Choroid plexus epithelial cell (primary cell): ENCODE measurements around the gene COL4A2.
"Not testable (repeated sequence)": the region's sequence is repeated elsewhere in the genome, so short reads cannot be mapped to it uniquely, and the experiment has no call there.

Experiments used
- DNase-seq: peaks from one replicate; pipeline ENCODE4 v3.0.0-alpha.2; 2010; ENCODE audit warnings: low read depth
- H3K4me3 ChIP-seq: 2 replicates; pipeline ENCODE4 v1.5.1; 2011; ENCODE audit warnings: low read depth, mild to moderate bottlenecking, control low read depth, low read length, moderate library complexity
- CTCF ChIP-seq: conservative IDR thresholded peaks from 2 replicates; pipeline ENCODE4 v1.5.1; 2011; ENCODE audit warnings: low read depth, mild to moderate bottlenecking, control low read depth, inconsistent platforms, low read length, moderate library complexity

Gene COL4A2

GRCh38 chr13:110529522-110530311 lies 222.6 kb downstream of the COL4A2 start:
- no peak overlapping the region for H3K4me3 ChIP-seq
- no peak for TF ChIP-seq CTCF
- no peak for DNase-seq

DNA sequence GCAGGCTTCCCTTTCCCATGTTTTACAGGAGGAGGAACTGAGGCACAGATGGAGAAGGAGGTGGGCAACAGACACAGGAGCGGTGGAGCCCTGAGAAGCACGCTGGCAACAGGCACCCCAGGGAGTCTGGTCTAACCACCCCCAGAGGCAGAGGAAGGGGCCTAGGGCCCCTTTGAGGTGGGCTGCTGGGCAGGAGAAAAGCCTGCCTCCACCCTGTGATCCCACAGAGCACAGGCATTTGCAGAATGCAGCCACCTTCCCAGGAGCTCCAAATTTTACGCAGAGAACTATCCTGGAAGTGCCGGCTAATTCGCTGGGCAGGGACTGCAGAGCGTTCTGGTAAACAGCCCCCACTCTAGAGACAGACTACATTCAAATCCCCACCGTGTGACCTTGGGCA lies 224.0 kb downstream of the COL4A2 start:
- no peak for TF ChIP-seq CTCF
- H3K4me3 ChIP-seq = no peak overlapping the region
- no peak for DNase-seq

DNA sequence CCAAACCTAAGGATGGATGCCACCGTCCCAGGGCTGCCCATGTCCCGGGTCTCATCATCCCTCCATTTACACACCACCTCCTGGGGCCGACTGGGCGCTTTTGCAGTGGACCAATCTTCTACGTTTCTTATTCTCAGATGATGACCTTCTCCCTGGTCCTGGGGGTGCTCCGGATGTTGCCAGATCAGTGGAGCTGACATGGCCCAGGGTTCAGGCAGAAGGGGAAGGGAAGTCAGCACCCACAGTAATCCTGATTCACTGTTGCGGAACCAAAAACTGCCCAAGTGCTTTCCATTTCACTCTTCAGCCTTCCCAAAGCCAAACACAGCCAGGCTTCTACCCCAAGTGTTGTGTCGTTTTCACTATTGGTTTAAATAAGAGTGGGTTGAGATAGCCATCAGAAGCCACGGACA lies 224.6 kb downstream of the COL4A2 start:
- no peak for TF ChIP-seq CTCF
- no peak overlapping the region for H3K4me3 ChIP-seq
- DNase-seq = no peak

DNA sequence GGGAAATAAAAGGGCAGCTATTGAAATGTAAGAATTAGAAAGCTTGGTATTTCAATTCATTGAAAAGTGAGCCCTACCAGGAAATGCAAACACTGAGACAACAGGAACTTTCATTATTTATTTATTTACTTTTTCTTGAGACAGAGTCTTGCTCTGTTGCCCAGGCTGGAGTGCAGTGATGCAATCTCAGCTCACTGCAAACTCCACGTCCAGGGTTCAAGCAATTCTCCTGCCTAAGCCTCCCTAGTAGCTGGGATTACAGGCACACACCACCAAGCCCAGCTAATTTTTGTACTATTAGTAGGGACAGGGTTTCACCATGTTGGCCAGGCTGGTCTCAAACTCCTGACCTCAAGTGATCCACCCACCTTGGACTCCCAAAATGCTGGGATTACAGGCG lies 225.2 kb downstream of the COL4A2 start:
- H3K4me3 ChIP-seq, DNase-seq: not testable (repeated sequence)

DNA sequence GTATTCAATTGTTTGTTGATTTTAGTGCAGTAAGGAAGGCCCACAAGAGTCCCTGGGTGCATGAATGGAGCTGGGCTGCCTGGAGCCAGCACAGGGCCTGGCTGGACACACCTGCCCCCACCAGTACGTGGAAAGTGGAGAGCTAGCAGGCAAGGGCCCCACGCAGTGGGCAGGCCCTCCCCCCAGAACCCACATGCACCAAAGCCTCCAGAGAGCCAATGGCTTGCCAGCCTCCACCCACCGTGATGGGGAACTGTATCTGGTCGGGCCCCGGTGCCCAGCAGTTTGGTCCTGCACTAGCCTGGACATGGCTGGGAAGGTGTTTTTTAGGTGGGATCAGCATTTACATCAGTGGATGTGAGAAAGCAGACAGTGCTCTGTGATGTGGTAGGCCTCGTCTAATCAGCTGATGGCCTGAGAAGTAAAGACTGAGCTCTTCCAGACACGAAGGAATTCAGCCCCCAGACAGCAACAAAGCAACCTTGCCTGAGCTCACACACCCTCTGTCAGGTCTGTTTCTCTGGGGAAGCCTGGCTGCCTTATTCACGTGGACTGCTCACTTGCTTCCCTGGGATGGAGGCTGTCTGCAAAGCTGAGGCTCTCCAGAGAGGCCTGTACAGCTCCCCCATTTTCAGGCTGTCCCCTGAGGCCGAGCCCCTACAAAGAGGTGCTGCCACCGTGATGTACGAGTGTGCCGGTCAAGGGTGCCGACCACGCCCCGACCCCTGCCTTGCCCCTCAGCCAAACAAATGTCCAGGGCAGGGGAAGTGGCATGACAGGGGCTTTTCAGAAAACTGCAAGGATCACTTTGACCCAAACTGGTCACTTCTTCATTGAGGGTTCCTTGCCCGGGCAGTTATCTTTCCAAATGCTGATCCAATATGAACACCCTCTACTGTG lies 226.9 kb downstream of the COL4A2 start:
- no peak for DNase-seq
- TF ChIP-seq CTCF = no peak
- no peak overlapping the region for H3K4me3 ChIP-seq

DNA sequence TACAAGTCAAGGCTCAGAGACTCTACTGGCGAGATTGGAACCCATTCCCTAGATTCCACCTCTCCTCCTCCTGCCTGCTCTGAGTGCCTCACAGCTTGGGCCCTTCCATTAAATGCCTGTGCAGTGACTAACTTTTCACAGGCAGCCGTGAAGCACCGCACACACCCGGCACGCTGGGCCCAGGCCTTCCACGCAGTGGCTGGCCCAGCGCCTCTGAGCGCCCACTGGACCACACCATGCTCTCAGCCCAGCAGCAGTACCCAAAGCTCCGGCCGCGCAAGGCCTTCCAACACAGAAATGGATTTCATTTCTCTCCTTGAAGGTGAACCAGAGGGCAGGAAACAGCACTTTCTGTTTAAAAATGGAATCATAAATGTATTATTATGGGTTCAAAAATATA lies 228.4 kb downstream of the COL4A2 start:
- H3K4me3 ChIP-seq = no peak overlapping the region
- TF ChIP-seq CTCF = no peak
- no peak for DNase-seq

DNA sequence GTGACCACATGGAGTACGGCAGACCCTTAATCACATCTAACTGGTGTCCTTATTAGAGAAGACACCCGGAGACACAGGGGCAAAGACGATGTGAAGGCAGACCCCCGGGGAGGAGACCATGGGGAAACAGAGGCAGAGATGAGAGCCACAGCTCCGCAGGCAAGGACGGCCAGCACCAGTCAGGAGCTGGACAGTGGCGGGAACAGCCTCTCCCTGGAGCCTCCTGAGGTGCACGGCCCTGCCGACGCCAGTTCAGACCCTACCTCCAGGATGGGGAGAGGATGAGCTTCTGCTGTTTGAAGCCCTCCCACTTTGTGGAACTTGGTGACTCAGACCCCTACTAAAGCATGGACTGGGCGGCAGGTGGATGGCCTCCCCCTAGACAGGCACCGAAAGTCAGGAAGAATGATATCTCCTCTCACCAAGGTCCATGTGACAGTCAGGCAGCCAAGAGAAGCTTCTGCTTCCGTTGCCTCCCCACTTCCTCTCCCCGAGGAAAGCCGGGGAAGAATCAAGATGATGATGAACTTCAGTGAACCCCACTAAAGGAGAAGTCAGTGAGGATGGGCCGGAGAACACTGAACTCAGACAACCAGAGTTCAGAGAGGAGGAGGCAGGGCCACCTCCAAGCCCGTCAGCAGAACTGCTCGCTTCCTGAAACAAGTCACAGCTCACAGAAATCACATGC lies 229.1 kb downstream of the COL4A2 start:
- DNase-seq = no peak

More for the DNA sequence above, 229.1 kb downstream of the COL4A2 start:
- H3K4me3 ChIP-seq = no peak overlapping the region
- TF ChIP-seq CTCF = no peak
